ENCODE data around the gene UBR7. TPM values are rescaled to one million over a fixed set of nuclear protein-coding genes. Genes with fewer than 3 reads are reported as not detected.
"Not testable (repeated sequence)": the region's sequence is repeated elsewhere in the genome, so short reads cannot be mapped to it uniquely, and the experiment has no call there.

The UBR7 gene
- total RNA-seq, 1 donor from 2014 or later: 24.8 TPM

DNA sequence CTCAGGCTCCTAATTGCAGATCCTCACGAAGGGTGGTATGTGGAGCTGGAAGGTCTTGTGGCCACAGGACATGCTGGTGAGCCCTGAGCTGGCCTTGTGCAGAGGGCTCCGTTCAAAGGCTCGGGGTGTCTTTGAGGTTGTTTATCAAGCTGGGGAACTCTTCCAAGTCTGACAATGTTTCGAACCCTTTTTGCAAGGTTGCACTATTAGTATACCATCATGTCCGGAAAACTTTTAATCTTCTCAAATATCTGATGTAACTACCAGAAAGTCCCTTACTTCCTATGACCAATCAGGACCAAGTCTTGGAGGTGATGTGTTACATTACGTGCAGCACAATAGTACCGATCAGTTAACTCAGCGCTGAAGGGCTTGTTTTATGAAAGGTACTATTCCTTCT is 21.5 kb downstream of the UBR7 start:
- TF ChIP-seq, protein P1, sequence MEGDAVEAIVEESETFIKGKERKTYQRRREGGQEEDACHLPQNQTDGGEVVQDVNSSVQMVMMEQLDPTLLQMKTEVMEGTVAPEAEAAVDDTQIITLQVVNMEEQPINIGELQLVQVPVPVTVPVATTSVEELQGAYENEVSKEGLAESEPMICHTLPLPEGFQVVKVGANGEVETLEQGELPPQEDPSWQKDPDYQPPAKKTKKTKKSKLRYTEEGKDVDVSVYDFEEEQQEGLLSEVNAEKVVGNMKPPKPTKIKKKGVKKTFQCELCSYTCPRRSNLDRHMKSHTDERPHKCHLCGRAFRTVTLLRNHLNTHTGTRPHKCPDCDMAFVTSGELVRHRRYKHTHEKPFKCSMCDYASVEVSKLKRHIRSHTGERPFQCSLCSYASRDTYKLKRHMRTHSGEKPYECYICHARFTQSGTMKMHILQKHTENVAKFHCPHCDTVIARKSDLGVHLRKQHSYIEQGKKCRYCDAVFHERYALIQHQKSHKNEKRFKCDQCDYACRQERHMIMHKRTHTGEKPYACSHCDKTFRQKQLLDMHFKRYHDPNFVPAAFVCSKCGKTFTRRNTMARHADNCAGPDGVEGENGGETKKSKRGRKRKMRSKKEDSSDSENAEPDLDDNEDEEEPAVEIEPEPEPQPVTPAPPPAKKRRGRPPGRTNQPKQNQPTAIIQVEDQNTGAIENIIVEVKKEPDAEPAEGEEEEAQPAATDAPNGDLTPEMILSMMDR (conservative IDR thresholded peaks at IDR 0.05; ENCODE audit: low read depth, low read length): no peak
- no peak for DNase-seq (ENCODE audit: low read depth)
- H3K4me3 ChIP-seq (ENCODE audit: low read depth, low read length): no peak overlapping the region

DNA sequence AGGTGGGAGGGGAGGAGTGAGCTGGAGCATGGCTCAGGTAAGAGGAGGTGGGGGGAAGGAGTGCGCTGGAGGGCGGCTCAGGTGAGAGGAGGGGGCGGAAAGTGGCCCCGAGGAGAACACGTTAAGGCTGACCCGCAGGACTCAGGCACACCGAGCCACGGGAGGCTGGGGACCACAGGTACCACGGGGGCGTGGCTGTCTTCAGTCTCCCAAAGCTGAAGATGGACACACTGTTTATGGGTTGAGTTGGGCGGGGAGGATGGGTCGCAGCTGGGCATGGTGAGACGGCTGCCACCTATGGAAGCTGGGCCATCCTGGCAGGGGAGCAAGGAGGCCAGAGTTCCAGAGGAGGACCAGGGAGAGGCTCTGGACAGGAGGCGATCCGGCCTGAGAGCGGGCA is 23.5 kb downstream of the UBR7 start:
- no peak overlapping the region for H3K4me3 ChIP-seq (ENCODE audit: low read depth, low read length)
- TF ChIP-seq, protein P1 (conservative IDR thresholded peaks at IDR 0.05; ENCODE audit: low read depth, low read length): no peak
- no peak for DNase-seq (ENCODE audit: low read depth)

DNA sequence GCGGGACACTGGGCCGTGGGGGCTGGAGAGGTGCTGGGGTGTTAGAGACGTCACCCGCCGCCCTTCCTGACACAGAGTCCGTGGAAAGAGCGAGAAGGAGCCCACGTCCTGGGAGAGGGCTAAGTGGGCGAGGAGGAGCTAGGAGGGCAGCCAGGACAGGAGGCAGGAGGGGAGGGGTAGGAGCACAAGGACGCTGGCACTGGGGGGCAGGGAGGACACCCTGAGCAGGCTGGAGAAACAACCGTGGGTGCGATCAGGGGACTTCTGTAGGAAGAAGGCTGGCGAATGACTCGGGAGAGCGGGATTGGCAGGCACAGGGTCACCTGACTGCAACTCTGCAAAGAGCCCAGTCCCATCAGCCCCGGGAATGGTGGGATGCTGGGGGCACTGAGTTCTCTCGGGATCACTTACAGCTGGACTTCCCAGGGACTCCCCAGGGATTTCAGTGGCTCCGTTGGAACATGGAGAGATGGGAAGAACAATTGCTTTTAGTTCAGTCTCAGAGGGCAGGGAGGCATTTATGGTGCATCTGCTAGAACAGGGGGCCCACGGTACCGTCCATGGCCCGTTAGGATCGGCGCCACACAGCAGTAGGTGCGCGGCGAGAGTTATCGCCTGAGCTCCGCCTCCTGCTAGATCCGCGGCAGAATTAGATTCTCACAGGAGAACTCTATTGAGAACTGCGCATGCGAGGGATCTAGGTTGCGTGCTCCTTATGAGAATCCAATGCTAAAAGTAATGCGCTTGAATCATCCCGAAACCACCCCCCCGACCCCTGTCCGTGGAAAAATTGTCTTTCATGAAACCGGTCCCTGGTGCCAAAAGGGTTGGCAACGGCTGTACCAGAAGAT is 24.3 kb downstream of the UBR7 start:
- no peak for DNase-seq (ENCODE audit: low read depth)
- TF ChIP-seq, protein P1 (conservative IDR thresholded peaks at IDR 0.05; ENCODE audit: low read depth, low read length): no peak
- peak overlapping the region; percentile 61 for H3K4me3 ChIP-seq (ENCODE audit: low read depth, low read length)

DNA sequence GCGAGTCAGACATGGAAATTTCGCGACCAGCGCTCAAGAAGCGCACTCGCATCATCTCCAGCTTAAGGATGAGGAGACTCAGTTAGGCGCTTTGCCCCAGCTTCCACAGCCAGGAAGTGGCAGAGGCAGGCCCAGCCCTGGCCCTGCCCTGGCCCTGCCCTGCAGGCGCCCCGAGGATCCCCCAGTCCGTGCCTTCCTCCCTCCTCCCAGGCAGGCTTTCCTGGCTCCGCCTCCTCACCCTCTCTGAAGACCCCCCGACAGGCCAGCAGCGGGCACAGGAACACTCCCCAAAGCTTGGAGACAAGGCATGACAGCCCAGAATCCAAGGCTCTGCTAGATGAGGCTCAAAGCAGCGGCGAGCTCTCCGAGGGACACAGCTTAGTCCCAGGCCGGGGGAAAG is 25.1 kb downstream of the UBR7 start:
- DNase-seq (ENCODE audit: low read depth): no peak
- no peak overlapping the region for H3K4me3 ChIP-seq (ENCODE audit: low read depth, low read length)
- TF ChIP-seq, protein P1 (conservative IDR thresholded peaks at IDR 0.05; ENCODE audit: low read depth, low read length): no peak

DNA sequence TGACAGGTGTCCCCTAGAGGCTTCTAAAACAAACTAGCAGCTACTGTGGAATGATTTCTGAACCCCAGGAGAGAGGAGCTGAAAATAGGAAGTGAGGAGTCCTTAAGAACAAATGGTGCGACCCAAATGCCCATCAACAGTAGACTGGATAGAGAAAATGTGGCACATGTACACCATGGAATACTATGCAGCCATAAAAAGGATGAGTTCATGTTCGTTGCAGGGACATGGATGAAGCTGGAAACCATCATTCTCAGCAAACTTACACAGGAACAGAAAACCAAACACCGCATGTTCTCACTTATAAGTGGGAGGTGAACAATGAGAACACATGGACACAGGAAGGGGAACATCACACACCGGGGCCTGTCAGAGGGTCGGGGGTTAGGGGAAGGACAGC is 26.0 kb downstream of the UBR7 start:
- not testable (repeated sequence) for H3K4me3 ChIP-seq (ENCODE audit: low read depth, low read length); DNase-seq (ENCODE audit: low read depth)

DNA sequence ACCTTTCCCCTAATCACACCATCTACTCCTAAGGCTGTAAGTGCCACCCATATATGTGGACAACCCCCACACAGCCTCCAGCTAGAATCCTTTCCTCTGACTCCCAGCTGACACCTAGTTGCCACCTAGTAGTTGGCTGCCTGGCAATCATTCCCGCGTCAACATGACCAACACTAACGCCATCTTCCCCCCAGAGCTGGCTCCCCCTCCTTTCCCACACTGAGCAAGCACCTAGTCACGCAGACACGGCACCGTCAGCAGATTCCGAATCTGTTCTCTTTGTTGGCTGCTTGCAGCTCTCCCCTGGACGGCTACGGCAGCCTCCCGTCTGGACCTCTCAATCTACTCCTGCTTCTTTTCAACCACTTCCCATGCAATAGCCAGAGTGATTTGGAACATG is 27.7 kb downstream of the UBR7 start:
- TF ChIP-seq, protein P1 (conservative IDR thresholded peaks at IDR 0.05; ENCODE audit: low read depth, low read length): no peak
- DNase-seq (ENCODE audit: low read depth): peak; percentile 46
- no peak overlapping the region for H3K4me3 ChIP-seq (ENCODE audit: low read depth, low read length)

DNA sequence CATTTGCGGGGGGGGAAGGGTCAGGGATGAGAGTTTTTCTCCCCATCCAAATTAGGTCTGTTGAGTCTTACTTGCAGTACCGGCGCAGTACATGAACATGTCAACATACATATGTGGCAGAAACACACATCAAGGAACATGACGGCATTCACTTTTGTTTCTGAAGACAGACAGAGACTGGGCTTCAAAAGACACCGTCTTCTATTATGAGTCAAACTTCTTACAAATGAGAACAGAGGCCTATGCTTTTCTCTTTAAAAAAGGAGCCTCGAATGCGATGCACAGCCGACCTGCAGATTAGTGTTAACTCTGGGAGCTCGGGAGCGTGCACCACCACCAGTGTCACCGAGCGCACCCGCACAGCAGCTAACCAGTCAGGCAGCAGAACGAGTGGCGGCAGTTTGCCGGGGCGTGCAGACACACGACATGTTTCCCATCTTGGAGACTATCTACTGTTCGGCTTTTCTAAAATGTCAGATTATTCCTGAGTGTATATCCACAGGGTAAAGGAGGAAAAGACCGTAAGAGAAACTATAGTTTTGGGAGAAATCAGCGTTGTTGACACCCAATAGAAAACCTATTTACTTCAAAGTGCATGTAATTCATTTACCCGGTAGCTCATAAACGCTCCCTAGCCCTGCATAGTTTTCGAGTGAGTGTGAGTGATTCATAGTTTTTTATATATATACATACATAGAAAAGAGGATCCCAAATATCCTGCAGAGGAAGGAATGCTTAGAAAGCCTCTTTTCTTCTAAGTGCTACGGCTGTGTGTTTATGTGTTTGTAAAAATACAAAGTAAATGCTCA is 33.0 kb downstream of the UBR7 start:
- peak; percentile 36 for DNase-seq (ENCODE audit: low read depth)
- H3K4me3 ChIP-seq (ENCODE audit: low read depth, low read length): no peak overlapping the region

More for the DNA sequence above, 33.0 kb downstream of the UBR7 start:
- TF ChIP-seq, protein P1 (conservative IDR thresholded peaks at IDR 0.05; ENCODE audit: low read depth, low read length): no peak

Measured in epithelial cell of proximal tubule (primary cell).